Mesodermal cell (in vitro differentiated cells): ENCODE results near the gene PGA3.
"Not testable (repeated sequence)": the region's sequence is repeated elsewhere in the genome, so short reads cannot be mapped to it uniquely, and the experiment has no call there.

Experiments used
- H3K27ac ChIP-seq: 2 replicates; pipeline ENCODE4 v1.7.0; 2013; ENCODE audit warnings: mild to moderate bottlenecking, low read depth, low read length, moderate library complexity; ENCODE audit not compliant: severe bottlenecking
- H3K36me3 ChIP-seq: 2 replicates; pipeline ENCODE4 v1.7.1; 2013; ENCODE audit warnings: mild to moderate bottlenecking, low read length, moderate library complexity; ENCODE audit not compliant: control insufficient read depth, insufficient read depth
- H3K4me1 ChIP-seq: one replicate; pipeline ENCODE4 v1.7.1; 2013; ENCODE audit warnings: mild to moderate bottlenecking, low read length; ENCODE audit not compliant: insufficient read depth, control insufficient read depth, poor library complexity, severe bottlenecking
- H3K4me3 ChIP-seq: 2 replicates; pipeline ENCODE4 v1.7.0; 2013; ENCODE audit warnings: low read length, control low read depth, mild to moderate bottlenecking; ENCODE audit not compliant: insufficient read depth, poor library complexity, severe bottlenecking; ENCODE audit errors: extremely low read depth
- H3K9me3 ChIP-seq: 2 replicates; pipeline ENCODE4 v1.7.1; 2013; ENCODE audit warnings: mild to moderate bottlenecking, low read length, moderate library complexity; ENCODE audit not compliant: control insufficient read depth
- WGBS, 2 experiments: methylation state at CpG; one replicate each; pipeline ENCODE4 v1.1.5; 2013; ENCODE audit warnings: missing lambda C conversion rate in 2 of 2; ENCODE audit not compliant: insufficient coverage in 2 of 2; 5-methylcytosine and 5-hydroxymethylcytosine counted together

The PGA3 gene

DNA sequence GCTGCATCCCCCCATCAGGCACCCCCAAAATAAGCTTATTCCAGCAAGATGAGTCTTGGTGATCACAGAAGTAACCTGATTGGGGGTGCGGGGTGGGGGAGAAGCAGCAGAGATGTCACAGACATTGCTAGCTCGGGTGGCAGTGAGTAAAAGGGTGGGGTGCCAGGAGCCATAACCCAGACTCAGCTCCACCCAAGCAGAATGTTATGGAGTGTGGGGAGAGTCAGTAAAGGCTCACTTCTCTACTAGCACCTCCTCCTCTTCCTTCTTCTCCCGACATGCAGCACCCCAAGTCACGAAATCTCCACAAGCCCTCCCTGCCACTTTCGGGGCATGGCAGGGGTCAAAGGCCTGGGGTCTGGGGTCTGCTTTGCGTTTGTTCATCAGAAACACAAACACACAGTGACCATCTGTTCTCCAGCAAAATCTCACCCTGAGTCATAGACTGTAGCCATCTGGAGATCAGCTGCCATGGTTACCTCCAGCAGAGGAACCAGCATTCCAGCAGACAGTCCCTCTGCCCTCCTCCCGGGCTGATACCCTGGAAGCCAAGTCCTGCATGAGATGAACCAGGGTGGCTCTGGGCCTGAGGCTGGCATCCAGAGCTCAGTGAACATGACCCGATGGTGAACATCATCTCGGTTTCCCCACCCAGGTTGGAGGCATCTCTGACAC is 4.5 kb downstream of the PGA3 start:
- H3K4me1 ChIP-seq, H3K9me3 ChIP-seq, H3K4me3 ChIP-seq, H3K36me3 ChIP-seq, H3K27ac ChIP-seq: not testable (repeated sequence)
- WGBS, 2 experiments = no CpG with 5 or more reads among the region's 9 CpGs

DNA sequence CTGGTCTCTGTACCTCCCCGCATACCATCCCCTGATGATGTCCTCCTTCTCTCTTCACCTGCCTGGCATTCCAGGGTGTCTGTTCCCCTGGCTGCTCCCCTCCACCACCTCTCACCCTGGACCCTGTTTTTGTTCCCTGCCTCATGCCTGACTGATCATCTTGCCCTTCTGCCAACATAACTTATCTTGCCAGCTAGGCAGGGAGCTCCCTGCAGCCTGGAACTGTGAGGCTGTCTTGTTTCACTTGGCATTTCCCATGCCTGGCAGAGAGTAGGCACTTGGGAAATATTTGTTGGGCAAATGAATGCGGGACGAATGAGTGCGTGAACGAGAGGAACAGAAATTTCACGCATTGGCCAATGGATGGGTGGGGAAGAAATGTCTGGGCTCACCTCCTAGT is 7.3 kb downstream of the PGA3 start:
- H3K9me3 ChIP-seq, H3K4me1 ChIP-seq, H3K27ac ChIP-seq, H3K36me3 ChIP-seq, H3K4me3 ChIP-seq: not testable (repeated sequence)
- no CpG with 5 or more reads among the region's 6 CpGs for WGBS, 2 experiments

DNA sequence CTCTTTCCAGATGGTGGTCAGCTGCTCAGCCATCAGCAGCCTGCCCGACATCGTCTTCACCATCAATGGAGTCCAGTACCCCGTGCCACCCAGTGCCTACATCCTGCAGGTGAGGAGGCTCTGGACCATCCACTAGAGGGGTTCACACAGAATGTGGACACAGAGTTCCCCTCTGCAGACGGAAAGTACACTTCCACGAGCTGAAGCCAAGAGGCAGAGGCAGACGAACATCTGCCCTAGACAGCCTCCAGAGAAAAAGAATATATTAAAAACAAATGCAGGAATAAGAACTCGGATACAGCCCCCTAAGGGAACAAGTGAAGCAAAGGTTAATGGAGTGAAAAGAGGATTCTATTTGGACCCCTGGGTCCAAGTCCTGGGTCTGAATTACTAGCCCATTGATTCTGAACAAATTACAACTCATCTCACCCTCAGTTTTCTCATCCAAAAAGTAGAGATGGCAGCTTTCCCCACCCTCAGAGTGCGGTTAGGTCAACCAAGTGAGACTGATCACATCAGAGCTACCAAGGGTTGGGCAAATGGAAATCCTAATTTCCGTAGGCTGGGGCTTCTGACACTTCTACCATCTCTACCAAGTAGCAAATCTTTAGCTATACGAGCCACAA is 8.1 kb downstream of the PGA3 start:
- WGBS, 2 experiments = 92% methylated on average over 2 of the region's 10 CpGs; no CpG with 5 or more reads in 1 of the 2 experiments
- H3K27ac ChIP-seq, H3K9me3 ChIP-seq, H3K4me1 ChIP-seq, H3K36me3 ChIP-seq, H3K4me3 ChIP-seq: not testable (repeated sequence)

DNA sequence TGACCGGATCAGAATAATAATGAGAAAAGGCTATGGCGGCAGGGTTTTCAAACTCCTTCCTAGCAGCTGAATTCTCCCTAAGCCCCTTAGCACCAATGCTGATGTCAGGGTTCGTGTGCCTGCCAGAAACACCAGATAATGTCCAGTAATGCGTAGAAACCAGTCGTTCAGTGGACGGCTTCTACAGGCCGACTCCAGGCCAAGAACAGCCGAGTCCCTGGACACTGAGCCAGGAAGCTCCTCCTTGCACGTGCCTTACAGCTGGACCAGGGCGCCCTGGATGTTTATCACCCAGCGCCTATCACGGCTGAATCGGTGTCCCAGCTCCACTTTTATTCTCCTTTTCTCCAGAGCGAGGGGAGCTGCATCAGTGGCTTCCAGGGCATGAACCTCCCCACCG is 8.9 kb downstream of the PGA3 start:
- not testable (repeated sequence) for H3K9me3 ChIP-seq, H3K27ac ChIP-seq, H3K4me3 ChIP-seq, H3K36me3 ChIP-seq, H3K4me1 ChIP-seq
- no CpG with 5 or more reads among the region's 15 CpGs for WGBS, 2 experiments

DNA sequence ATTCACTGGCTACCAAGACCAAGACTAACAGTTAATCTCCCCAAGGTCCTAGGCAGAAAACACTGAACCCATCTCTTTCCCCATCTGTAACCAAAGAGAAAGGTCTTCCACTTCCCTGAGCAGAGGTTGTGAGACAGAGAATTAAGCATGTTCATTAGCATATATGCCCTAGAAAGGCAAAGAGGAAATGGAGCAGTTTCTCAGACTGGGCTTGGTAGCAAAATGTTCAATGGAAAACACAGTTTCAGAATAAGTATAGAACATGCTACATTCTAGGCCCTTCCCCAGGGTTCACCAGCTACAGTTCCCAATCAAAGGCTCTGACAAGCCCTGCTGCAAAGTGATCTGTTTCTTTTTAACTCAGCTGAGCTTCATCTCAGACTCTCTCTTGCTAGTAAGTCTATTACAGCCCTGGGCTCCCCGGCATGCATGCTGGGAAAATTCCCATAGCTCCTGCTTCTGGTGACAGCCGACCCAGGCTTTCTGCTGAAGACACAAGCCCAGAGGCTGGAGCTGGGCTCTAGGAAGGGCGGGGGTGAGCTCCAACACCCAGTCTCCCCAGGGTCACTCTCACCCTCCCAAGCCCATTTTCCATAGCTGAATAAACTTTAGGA is 10.5 kb downstream of the PGA3 start:
- not testable (repeated sequence) for H3K9me3 ChIP-seq, H3K36me3 ChIP-seq, H3K27ac ChIP-seq, H3K4me1 ChIP-seq, H3K4me3 ChIP-seq
- no CpG with 5 or more reads among the region's 3 CpGs for WGBS, 2 experiments

DNA sequence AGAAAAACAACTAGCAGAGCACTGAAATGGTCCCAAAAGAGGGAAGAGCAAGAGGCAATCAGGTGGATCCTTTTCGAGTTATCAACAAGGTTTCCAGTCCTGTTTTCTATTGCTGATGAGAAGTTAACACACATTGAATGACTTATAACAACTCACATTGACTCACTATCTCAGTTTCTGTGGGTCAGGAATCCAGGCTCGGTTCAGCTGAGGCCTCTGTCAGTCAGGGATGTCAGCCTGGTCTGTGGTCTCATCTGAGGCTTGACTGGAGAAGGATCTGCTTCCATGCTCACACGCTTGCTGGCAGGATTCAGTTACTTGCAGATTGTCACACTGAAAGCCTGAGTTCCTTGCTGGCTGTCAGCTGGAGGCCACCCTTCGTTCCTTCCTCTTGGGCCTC is 15.0 kb downstream of the PGA3 start:
- not testable (repeated sequence) for H3K36me3 ChIP-seq, H3K27ac ChIP-seq, H3K4me3 ChIP-seq, H3K4me1 ChIP-seq, H3K9me3 ChIP-seq
- WGBS, 2 experiments = no CpG with 5 or more reads among the region's 4 CpGs

DNA sequence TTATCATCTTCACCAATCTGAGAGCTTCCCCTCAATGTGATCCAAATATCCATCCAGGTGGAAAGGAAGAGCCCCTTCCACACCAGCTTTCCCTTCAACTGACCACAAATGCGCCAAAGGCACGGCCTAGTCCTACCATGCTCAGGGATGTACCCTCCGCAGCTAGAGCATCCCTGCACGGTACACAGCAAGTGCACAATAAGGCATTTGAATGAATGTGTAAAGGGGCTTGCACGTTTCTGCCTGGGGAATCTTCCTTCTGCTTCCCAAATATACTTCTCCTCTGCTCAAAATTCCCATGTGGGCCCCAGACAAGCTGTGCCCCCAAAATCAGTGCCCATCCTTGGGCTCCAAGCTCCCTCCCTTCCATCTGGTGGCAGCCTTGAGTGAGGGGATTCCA is 15.7 kb downstream of the PGA3 start:
- H3K4me3 ChIP-seq, H3K9me3 ChIP-seq, H3K27ac ChIP-seq, H3K4me1 ChIP-seq, H3K36me3 ChIP-seq: not testable (repeated sequence)
- WGBS, 2 experiments = 100% methylated on average over 2 of the region's 5 CpGs; no CpG with 5 or more reads in 1 of the 2 experiments

DNA sequence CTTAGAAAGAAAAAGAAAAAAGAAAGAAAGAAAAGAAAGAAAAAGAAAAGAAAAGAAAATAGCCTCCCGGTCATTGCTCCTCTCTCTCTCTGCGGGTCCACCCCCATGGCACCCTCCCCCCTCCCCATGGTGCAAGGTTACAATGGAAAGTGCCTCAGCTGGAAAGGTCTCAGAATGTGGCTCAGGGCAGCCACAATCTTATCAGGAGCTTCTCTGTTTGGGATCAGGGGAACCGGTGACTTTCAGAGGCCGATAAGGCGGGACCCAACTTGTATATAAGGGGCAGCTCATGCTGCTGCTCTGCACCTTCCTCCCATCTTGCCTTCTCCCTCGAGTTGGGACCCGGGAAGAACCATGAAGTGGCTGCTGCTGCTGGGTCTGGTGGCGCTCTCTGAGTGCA is 18.7 kb downstream of the PGA3 start, which contains the start of gene PGA4:
PGA4 (plus strand) TSS at position 301 of the 400 bp plus-strand sequence; CDS start at position 355, 54 bp downstream.
- WGBS, 2 experiments = no CpG with 5 or more reads among the region's 8 CpGs
- H3K36me3 ChIP-seq, H3K9me3 ChIP-seq: not testable (repeated sequence)

DNA sequence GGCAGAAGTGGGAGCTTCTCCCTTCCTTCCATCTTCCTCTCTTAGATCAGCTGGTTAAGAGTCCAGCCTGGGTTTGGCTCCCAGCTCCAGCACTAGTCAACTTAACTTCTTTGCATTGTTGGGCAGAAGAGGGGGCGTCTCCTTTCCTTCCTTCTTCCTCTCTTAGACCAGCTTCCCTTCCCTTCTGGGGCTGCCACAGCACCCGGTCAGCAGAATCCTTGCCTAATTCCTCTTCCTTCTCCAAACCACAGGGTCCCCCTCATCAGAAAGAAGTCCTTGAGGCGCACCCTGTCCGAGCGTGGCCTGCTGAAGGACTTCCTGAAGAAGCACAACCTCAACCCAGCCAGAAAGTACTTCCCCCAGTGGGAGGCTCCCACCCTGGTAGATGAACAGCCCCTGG is 19.4 kb downstream of the PGA3 start:
- not testable (repeated sequence) for H3K4me3 ChIP-seq, H3K9me3 ChIP-seq, H3K4me1 ChIP-seq, H3K36me3 ChIP-seq, H3K27ac ChIP-seq
- WGBS, 2 experiments = no CpG with 5 or more reads among the region's 5 CpGs

More for the DNA sequence above, 18.7 kb downstream of the PGA3 start, which contains the start of gene PGA4:
- not testable (repeated sequence) for H3K4me3 ChIP-seq, H3K4me1 ChIP-seq, H3K27ac ChIP-seq

DNA sequence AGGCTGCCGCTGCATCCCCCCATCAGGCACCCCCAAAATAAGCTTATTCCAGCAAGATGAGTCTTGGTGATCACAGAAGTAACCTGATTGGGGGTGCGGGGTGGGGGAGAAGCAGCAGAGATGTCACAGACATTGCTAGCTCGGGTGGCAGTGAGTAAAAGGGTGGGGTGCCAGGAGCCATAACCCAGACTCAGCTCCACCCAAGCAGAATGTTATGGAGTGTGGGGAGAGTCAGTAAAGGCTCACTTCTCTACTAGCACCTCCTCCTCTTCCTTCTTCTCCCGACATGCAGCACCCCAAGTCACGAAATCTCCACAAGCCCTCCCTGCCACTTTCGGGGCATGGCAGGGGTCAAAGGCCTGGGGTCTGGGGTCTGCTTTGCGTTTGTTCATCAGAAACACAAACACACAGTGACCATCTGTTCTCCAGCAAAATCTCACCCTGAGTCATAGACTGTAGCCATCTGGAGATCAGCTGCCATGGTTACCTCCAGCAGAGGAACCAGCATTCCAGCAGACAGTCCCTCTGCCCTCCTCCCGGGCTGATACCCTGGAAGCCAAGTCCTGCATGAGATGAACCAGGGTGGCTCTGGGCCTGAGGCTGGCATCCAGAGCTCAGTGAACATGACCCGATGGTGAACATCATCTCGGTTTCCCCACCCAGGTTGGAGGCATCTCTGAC is 23.3 kb downstream of the PGA3 start:
- H3K4me3 ChIP-seq, H3K27ac ChIP-seq, H3K9me3 ChIP-seq, H3K36me3 ChIP-seq, H3K4me1 ChIP-seq: not testable (repeated sequence)
- WGBS, 2 experiments = no CpG with 5 or more reads among the region's 10 CpGs

DNA sequence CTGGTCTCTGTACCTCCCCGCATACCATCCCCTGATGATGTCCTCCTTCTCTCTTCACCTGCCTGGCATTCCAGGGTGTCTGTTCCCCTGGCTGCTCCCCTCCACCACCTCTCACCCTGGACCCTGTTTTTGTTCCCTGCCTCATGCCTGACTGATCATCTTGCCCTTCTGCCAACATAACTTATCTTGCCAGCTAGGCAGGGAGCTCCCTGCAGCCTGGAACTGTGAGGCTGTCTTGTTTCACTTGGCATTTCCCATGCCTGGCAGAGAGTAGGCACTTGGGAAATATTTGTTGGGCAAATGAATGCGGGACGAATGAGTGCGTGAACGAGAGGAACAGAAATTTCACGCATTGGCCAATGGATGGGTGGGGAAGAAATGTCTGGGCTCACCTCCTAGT is 26.1 kb downstream of the PGA3 start:
- H3K27ac ChIP-seq, H3K36me3 ChIP-seq, H3K9me3 ChIP-seq, H3K4me3 ChIP-seq, H3K4me1 ChIP-seq: not testable (repeated sequence)
- no CpG with 5 or more reads among the region's 6 CpGs for WGBS, 2 experiments
